Stomach (tissue), 9 donors: ENCODE data around the gene MAP2K2. TPM values are rescaled to one million over a fixed set of nuclear protein-coding genes. Genes with fewer than 3 reads are reported as not detected.

Experiments used
- DNase-seq, 2 donors: peaks; one replicate each; pipeline versions ENCODE4 v3.0.0 to v3.0.0-alpha.2; 2013 to 2019
- H3K27ac ChIP-seq, 5 donors: fragments of 200-600 bp in 4 of 5; sonication (generic) in 4 of 5; one replicate each; pipeline ENCODE4 v1.5.1; 2013 to 2019; ENCODE audit warnings: mild to moderate bottlenecking in 1 of 5, moderate library complexity in 1 of 5
- H3K27me3 ChIP-seq, 3 donors: fragments of 200-600 bp; sonication (generic); one replicate each; pipeline ENCODE4 v1.5.1; 2017 to 2019; ENCODE audit warnings: mixed run types in 1 of 3
- H3K36me3 ChIP-seq, 4 donors: fragments of 200-600 bp; sonication (generic); 1 replicate in 3 of 4; 2 replicates in 1 of 4; pipeline ENCODE4 v1.5.1; 2016 to 2019
- H3K4me1 ChIP-seq, 4 donors: fragments of 200-600 bp; sonication (generic); one replicate each; pipeline ENCODE4 v1.5.1; 2016 to 2019
- H3K4me3 ChIP-seq, 4 donors: fragments of 200-600 bp; sonication (generic) in 3 of 4; one replicate each; pipeline ENCODE4 v1.5.1; 2016 to 2019; ENCODE audit warnings: mild to moderate bottlenecking in 1 of 4
- H3K9me3 ChIP-seq, 4 donors: fragments of 200-600 bp; sonication (generic); one replicate each; pipeline ENCODE4 v1.5.1; 2016 to 2019
- EP300 ChIP-seq: sonication (generic); formaldehyde crosslinking; IDR thresholded peaks from one replicate; pipeline ENCODE4 v1.6.1; 2017; ENCODE audit warnings: antibody characterized with exemption
- POLR2A ChIP-seq, 4 donors: fragments of 450-650 bp; IDR thresholded peaks; one replicate each; pipeline ENCODE4 v1.6.1; 2016; ENCODE audit warnings: antibody characterized with exemption in 4 of 4, control low read depth in 2 of 4, mild to moderate bottlenecking in 1 of 4, moderate library complexity in 1 of 4
- POLR2AphosphoS5 ChIP-seq, 3 donors: sonication (generic); formaldehyde crosslinking; IDR thresholded peaks; one replicate each; pipeline ENCODE4 v1.6.1; 2016; ENCODE audit warnings: antibody characterized with exemption in 3 of 3
- WGBS, 5 donors: extraction: QIAGEN DNeasy Blood & Tissue Kit in 3 of 5; methylation state at CpG; one replicate each; pipeline versions ENCODE4 v1.1.5 to v1.1.7; 2013 to 2018; 5-methylcytosine and 5-hydroxymethylcytosine counted together
- intact Hi-C: fragments of 100-400 bp; cut with DNase I; formaldehyde crosslinking; loops from one replicate; pipeline ENCODE4 v1.15.1; 2023; ENCODE audit warnings: low total_unique reads
- polyA plus RNA-seq, 3 donors: library from polyadenylated mRNA; stranded (reverse); fragments of 200-250 nt; gene quantifications; one replicate each; pipeline ENCODE4 v1.2.3, GENCODE V29; 2013
- total RNA-seq, 5 donors: library from RNA; depleted of rRNA; stranded (reverse); fragments of >200 nt; gene quantifications; one replicate each; pipeline versions ENCODE4 v1.1.0 to v1.2.3, GENCODE V29; 2014 to 2016
- TF ChIP-seq, protein P1 (sequence below), 7 experiments: fragments of 450-650 bp in 4 of 7; fragments of 200-600 bp in 3 of 7; sonication (generic) in 3 of 7; IDR thresholded peaks; one replicate each; pipeline ENCODE4 v1.5.1; 2016 to 2019; ENCODE audit warnings: antibody characterized with exemption in 7 of 7, control low read depth in 2 of 7, mild to moderate bottlenecking in 1 of 7
- donor health status: healthy with polysubstance abuse.
- donor health status: Bipolar disorder and iron deficiency.
- donor health status: healthy.

The MAP2K2 gene
- total and polyA plus RNA-seq, 8 donors: 53.4 to 447 (median 116) TPM

DNA sequence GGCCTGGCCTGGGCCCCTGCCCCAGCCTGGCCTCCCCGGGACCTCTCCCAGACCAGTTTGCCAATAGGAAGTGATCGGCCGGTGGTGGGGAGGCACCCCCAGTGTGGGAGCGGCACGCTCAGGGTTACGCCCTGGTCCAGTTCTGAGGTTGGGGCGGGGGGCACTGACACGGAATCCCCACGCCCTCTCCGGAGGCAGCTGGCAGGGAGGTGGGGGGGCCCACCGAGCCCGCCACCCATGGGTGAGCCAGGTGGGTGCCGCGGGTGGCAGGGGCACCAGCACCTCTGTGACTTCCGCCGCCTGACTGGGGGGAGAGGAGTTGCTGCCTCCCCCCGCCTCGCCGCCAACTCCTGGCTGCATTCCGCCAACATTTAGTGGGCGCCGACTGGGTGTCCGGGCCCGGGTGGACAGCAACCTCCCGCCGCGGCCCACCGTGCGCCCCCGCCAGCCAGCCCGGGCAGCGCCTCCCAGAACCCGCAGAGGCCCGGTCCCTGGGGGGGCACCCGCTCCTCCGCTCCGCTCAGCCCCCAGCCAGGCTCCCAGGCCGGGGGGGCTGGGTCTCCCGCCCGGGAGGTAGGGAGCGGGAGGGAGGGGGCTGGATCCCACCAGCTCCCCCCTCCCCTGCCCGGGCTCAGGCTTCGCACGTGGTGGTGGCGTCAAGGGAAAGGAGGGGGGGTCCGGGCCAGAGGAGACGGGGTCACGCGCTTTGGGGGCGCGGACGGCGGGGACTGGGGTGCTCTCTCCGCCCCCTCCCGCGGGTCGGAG, 59.2 kb downstream of the MAP2K2 start:
- DNase-seq: peak; percentile 56 to 86
- H3K27ac ChIP-seq: peak overlapping the region; percentile 95 to 100 (median 98)
- peak overlapping the region; percentile 89 to 100 (median 94) for H3K4me3 ChIP-seq
- H3K9me3 ChIP-seq: no peaks in the 10 kb centered on the region
- 0 to 2% (median 1%) methylated on average over 19 to 57 of the region's 57 CpGs for WGBS, 5 donors
- intact Hi-C loops: no loop called here
- H3K27me3 ChIP-seq: no peaks in the 10 kb centered on the region
- H3K36me3 ChIP-seq: peaks cover 0 to 18% (median 0%) of the 10 kb centered on the region in 4 donors
- TF ChIP-seq POLR2A (IDR thresholded peaks at IDR 0.05) (no peak), POLR2AphosphoS5 (IDR thresholded peaks at IDR 0.05) (peak in 2 of 3 donors; percentile 4 to 41), EP300 (no peak)
- H3K4me1 ChIP-seq: peaks cover 55 to 69% (median 63%) of the 10 kb centered on the region in 4 donors

DNA sequence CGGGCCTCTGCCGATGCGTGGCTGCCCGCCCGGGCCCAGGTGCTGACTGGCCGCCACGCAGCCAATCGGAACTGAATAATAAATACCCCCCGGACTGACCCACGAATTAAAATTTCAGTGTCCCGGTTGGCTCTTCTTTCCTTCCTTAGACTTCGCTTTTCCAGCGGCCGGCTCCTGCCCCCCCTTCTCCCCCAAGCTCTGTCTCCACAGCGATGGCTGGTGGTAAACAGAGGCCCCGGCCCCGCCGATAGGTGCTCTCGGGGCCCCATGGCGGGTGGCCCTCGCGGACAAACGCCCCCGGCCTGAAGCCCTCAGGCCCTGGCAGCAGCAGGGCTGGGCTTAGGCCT, 59.8 kb downstream of the MAP2K2 start:
- TF ChIP-seq POLR2AphosphoS5 (IDR thresholded peaks at IDR 0.05) (no peak), POLR2A (IDR thresholded peaks at IDR 0.05) (no peak), EP300 (no peak)
- TF ChIP-seq, protein P1, sequence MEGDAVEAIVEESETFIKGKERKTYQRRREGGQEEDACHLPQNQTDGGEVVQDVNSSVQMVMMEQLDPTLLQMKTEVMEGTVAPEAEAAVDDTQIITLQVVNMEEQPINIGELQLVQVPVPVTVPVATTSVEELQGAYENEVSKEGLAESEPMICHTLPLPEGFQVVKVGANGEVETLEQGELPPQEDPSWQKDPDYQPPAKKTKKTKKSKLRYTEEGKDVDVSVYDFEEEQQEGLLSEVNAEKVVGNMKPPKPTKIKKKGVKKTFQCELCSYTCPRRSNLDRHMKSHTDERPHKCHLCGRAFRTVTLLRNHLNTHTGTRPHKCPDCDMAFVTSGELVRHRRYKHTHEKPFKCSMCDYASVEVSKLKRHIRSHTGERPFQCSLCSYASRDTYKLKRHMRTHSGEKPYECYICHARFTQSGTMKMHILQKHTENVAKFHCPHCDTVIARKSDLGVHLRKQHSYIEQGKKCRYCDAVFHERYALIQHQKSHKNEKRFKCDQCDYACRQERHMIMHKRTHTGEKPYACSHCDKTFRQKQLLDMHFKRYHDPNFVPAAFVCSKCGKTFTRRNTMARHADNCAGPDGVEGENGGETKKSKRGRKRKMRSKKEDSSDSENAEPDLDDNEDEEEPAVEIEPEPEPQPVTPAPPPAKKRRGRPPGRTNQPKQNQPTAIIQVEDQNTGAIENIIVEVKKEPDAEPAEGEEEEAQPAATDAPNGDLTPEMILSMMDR (IDR thresholded peaks at IDR 0.05): no peak
- peak overlapping the region; percentile 95 to 100 (median 98) for H3K27ac ChIP-seq
- intact Hi-C loops: no loop called here
- 1 to 4% (median 2%) methylated on average over 19 to 24 of the region's 24 CpGs for WGBS, 5 donors
- H3K27me3 ChIP-seq: no peaks in the 10 kb centered on the region
- peaks cover 61 to 70% (median 67%) of the 10 kb centered on the region in 4 donors for H3K4me1 ChIP-seq
- no peaks in the 10 kb centered on the region for H3K9me3 ChIP-seq
- DNase-seq: peak in 1 of 2 donors; percentile 75
- peaks cover 0 to 18% (median 0%) of the 10 kb centered on the region in 4 donors for H3K36me3 ChIP-seq
- peak overlapping the region; percentile 89 to 100 (median 94) for H3K4me3 ChIP-seq

DNA sequence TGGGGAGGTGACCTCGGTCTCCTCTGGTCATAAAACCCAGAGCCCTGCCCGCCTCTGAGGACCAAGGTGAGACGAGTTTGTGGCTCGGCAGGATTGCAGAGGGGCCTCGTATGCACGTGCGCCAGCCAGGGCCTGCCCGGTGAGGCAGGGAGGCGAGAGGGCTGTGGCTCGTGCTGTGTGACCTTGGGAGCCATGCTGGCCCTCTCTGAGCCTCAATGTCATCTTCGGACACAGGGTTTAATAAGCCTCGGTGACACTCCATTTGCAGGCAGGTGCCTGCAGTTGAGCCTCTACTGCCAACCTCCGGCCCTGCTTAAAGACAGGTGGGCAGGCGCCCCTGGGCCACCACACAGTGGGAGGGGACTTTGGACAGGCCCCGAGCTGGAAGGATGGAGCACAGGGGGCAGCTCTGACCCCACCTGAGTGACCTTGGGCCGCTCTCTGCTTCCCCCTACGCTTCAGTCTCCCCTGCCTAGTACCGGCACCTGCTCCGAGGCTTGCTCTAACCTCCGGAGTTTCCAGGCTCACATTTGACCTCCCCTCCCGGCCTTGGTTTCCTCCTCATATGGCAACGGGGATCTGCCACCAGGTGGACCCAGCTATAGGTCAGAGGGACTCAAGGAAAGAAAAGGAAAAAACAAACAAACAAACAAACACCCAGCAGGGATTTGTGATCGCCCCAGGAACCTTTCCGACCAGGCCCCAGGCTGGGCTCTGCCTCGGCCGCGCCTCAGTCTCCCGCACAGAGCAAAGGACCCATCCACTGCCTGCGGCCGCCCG, 60.4 kb downstream of the MAP2K2 start:
- Histone ChIP-seq H3K9me3 (no peaks in the 10 kb centered on the region), H3K27ac (peak overlapping the region; percentile 95 to 100 (median 98)), H3K4me3 (peak overlapping the region; percentile 89 to 100 (median 94)), H3K27me3 (no peaks in the 10 kb centered on the region), H3K36me3 (peaks cover 0 to 18% (median 0%) of the 10 kb centered on the region in 4 donors), H3K4me1 (peaks cover 65 to 73% (median 68%) of the 10 kb centered on the region in 4 donors)
- intact Hi-C loops: no loop called here
- DNase-seq: peak in 1 of 2 donors; percentile 54
- TF ChIP-seq POLR2AphosphoS5 (IDR thresholded peaks at IDR 0.05) (no peak), POLR2A (IDR thresholded peaks at IDR 0.05) (no peak)
- TF ChIP-seq, protein P1 (IDR thresholded peaks at IDR 0.05): peak in 1 of 7 experiments; percentile 19
- WGBS, 5 donors: 18 to 25% (median 21%) methylated on average over 19 to 31 of the region's 31 CpGs

DNA sequence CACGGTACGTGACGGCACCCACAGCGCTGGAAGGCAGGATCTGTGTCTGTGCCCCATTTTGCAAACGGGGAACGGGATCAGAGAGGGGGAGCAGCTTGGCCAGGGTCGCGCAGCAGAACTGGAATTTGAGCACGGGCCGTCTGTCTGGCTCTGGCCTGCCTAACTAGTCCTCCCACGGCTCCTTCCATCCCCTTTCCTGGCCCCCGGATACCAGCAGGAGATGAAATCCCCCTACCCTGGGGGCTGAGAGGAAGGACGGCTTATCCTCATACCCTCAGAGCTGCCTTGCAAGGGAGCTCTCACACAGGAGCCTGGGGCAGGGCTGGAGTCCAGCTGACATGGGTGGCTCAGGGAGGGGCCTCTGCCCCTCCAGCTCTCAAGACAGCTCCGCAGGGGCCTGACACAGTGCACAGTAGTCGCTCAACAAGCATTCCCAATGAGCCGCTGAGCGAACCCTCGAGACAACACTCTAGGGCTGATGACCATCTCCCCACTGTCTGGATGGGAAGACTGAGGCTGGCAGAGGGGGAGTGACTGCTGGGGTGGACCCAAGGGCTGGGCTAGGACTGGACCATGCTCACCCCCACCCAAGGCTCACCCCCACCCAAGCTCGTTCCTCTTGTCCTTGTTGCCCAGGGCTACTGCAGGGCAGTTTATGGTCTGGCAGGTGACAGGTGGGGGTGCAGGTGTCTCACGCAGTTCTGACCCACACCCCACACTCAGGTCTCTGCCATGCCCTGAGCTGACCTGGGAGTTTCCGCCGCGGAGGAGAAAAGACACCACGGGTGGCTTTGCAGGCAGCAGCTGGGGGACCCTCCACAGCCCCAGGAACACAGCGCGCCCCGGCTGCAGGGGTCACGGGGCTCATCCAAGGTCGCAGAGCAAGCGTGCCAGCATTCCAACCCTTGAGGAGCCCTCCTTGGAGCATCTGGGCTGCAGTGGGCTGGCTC, 61.2 kb downstream of the MAP2K2 start:
- no peak for DNase-seq
- TF ChIP-seq, protein P1 (IDR thresholded peaks at IDR 0.05): no peak
- no peak for TF ChIP-seq EP300
- no peak for TF ChIP-seq POLR2AphosphoS5 (IDR thresholded peaks at IDR 0.05)
- TF ChIP-seq POLR2A (IDR thresholded peaks at IDR 0.05): no peak
- Histone ChIP-seq H3K36me3 (peaks cover 0 to 18% (median 0%) of the 10 kb centered on the region in 4 donors), H3K27ac (peak overlapping the region; percentile 95 to 100 (median 98)), H3K4me3 (peak overlapping the region; percentile 89 to 100 (median 94)), H3K4me1 (peaks cover 65 to 75% (median 68%) of the 10 kb centered on the region in 4 donors), H3K9me3 (no peaks in the 10 kb centered on the region), H3K27me3 (no peaks in the 10 kb centered on the region)
- 30 to 49% (median 41%) methylated on average over 5 to 30 of the region's 30 CpGs for WGBS, 5 donors
- intact Hi-C loops: no loop called here
